ENCODE measurements around the gene MALT1. TPM values are rescaled to one million over a fixed set of nuclear protein-coding genes. Genes with fewer than 3 reads are reported as not detected.

The MALT1 gene
- total and polyA plus RNA-seq, 2 donors = 8.1 to 48.5 TPM

GRCh38 chr18:58690259-58690658, 19.0 kb downstream of the MALT1 start:
- no peak for DNase-seq (ENCODE audit: extremely low spot score)
- Histone ChIP-seq H3K4me3 (ENCODE audit: low read depth, low read length) (no peak overlapping the region), H3K36me3 (ENCODE audit: insufficient read depth) (no peaks in the 10 kb centered on the region), H3K27ac (ENCODE audit: low read depth) (no peak overlapping the region), H3K4me1 (ENCODE audit: insufficient read depth) (no peaks in the 10 kb centered on the region)
- WGBS = 97% methylated on average over 12 of the region's 12 CpGs

GRCh38 chr18:58691256-58691655, 20.0 kb downstream of the MALT1 start:
- Histone ChIP-seq H3K27ac (ENCODE audit: low read depth) (no peak overlapping the region), H3K4me3 (ENCODE audit: low read depth, low read length) (no peak overlapping the region), H3K4me1 (ENCODE audit: insufficient read depth) (no peaks in the 10 kb centered on the region), H3K36me3 (ENCODE audit: insufficient read depth) (no peaks in the 10 kb centered on the region)
- no peak for DNase-seq (ENCODE audit: extremely low spot score)
- WGBS = 90% methylated on average over 8 of the region's 8 CpGs

- DNase-seq (ENCODE audit: extremely low spot score) = no peak
- Histone ChIP-seq H3K36me3 (ENCODE audit: insufficient read depth) (no peaks in the 10 kb centered on the region), H3K4me3 (ENCODE audit: low read depth, low read length) (no peak overlapping the region), H3K4me1 (ENCODE audit: insufficient read depth) (no peaks in the 10 kb centered on the region), H3K27ac (ENCODE audit: low read depth) (no peak overlapping the region)
- WGBS = 88% methylated on average over 6 of the region's 6 CpGs
Measured at GRCh38 chr18:58692422-58693185, 21.3 kb downstream of the MALT1 start.

- WGBS = 52% methylated on average over 1 of the region's 1 CpG
- DNase-seq (ENCODE audit: extremely low spot score) = no peak
Measured at GRCh38 chr18:58694221-58694620, 23.0 kb downstream of the MALT1 start.

GRCh38 chr18:58694720-58695468, 23.6 kb downstream of the MALT1 start:
- WGBS = 86% methylated on average over 8 of the region's 8 CpGs
- no peak for DNase-seq (ENCODE audit: extremely low spot score)
- no peak overlapping the region for H3K27ac ChIP-seq (ENCODE audit: low read depth)

More at GRCh38 chr18:58694221-58694620, 23.0 kb downstream of the MALT1 start:
- Histone ChIP-seq H3K4me3 (ENCODE audit: low read depth, low read length) (no peak overlapping the region), H3K27ac (ENCODE audit: low read depth) (no peak overlapping the region), H3K4me1 (ENCODE audit: insufficient read depth) (no peaks in the 10 kb centered on the region), H3K36me3 (ENCODE audit: insufficient read depth) (no peaks in the 10 kb centered on the region)

GRCh38 chr18:58695772-58696171, 24.5 kb downstream of the MALT1 start:
- H3K4me1 ChIP-seq (ENCODE audit: insufficient read depth) = peaks cover 2% of the 10 kb centered on the region
- H3K4me3 ChIP-seq (ENCODE audit: low read depth, low read length) = no peak overlapping the region
- no peak overlapping the region for H3K27ac ChIP-seq (ENCODE audit: low read depth)
- no peaks in the 10 kb centered on the region for H3K36me3 ChIP-seq (ENCODE audit: insufficient read depth)
- WGBS = 97% methylated on average over 5 of the region's 5 CpGs
- DNase-seq (ENCODE audit: extremely low spot score) = no peak

More at GRCh38 chr18:58694720-58695468, 23.6 kb downstream of the MALT1 start:
- no peak overlapping the region for H3K4me3 ChIP-seq (ENCODE audit: low read depth, low read length)
- no peaks in the 10 kb centered on the region for H3K36me3 ChIP-seq (ENCODE audit: insufficient read depth)
- peaks cover 2% of the 10 kb centered on the region for H3K4me1 ChIP-seq (ENCODE audit: insufficient read depth)

- Histone ChIP-seq H3K36me3 (ENCODE audit: insufficient read depth) (no peaks in the 10 kb centered on the region), H3K27ac (ENCODE audit: low read depth) (no peak overlapping the region), H3K4me1 (ENCODE audit: insufficient read depth) (peaks cover 2% of the 10 kb centered on the region), H3K4me3 (ENCODE audit: low read depth, low read length) (no peak overlapping the region)
- DNase-seq (ENCODE audit: extremely low spot score) = no peak
- WGBS = 80% methylated on average over 4 of the region's 4 CpGs
Measured at GRCh38 chr18:58697146-58697545, 25.9 kb downstream of the MALT1 start.

- Histone ChIP-seq H3K27ac (ENCODE audit: low read depth) (no peak overlapping the region), H3K4me1 (ENCODE audit: insufficient read depth) (peaks cover 2% of the 10 kb centered on the region), H3K4me3 (ENCODE audit: low read depth, low read length) (no peak overlapping the region), H3K36me3 (ENCODE audit: insufficient read depth) (no peaks in the 10 kb centered on the region)
- DNase-seq (ENCODE audit: extremely low spot score) = no peak
- WGBS = 71% methylated on average over 2 of the region's 2 CpGs
Measured at GRCh38 chr18:58698701-58699193, 27.5 kb downstream of the MALT1 start.

GRCh38 chr18:58699551-58699950, 28.3 kb downstream of the MALT1 start:
- Histone ChIP-seq H3K36me3 (ENCODE audit: insufficient read depth) (no peaks in the 10 kb centered on the region), H3K27ac (ENCODE audit: low read depth) (no peak overlapping the region), H3K4me1 (ENCODE audit: insufficient read depth) (peaks cover 2% of the 10 kb centered on the region), H3K4me3 (ENCODE audit: low read depth, low read length) (no peak overlapping the region)
- no peak for DNase-seq (ENCODE audit: extremely low spot score)
- 94% methylated on average over 1 of the region's 1 CpG for WGBS

- 87% methylated on average over 4 of the region's 4 CpGs for WGBS
Measured at GRCh38 chr18:58700209-58700608, 28.9 kb downstream of the MALT1 start.

GRCh38 chr18:58712930-58713329, 41.7 kb downstream of the MALT1 start:
- no peaks in the 10 kb centered on the region for H3K36me3 ChIP-seq (ENCODE audit: insufficient read depth)
- no peak overlapping the region for H3K27ac ChIP-seq (ENCODE audit: low read depth)
- no peak for DNase-seq (ENCODE audit: extremely low spot score)
- no peak overlapping the region for H3K4me3 ChIP-seq (ENCODE audit: low read depth, low read length)
- no peaks in the 10 kb centered on the region for H3K4me1 ChIP-seq (ENCODE audit: insufficient read depth)

More at GRCh38 chr18:58700209-58700608, 28.9 kb downstream of the MALT1 start:
- H3K4me1 ChIP-seq (ENCODE audit: insufficient read depth) = peaks cover 2% of the 10 kb centered on the region
- H3K27ac ChIP-seq (ENCODE audit: low read depth) = no peak overlapping the region
- no peak overlapping the region for H3K4me3 ChIP-seq (ENCODE audit: low read depth, low read length)
- no peaks in the 10 kb centered on the region for H3K36me3 ChIP-seq (ENCODE audit: insufficient read depth)
- no peak for DNase-seq (ENCODE audit: extremely low spot score)

- no peak for DNase-seq (ENCODE audit: extremely low spot score)
- H3K4me3 ChIP-seq (ENCODE audit: low read depth, low read length) = no peak overlapping the region
- 94% methylated on average over 3 of the region's 3 CpGs for WGBS
- no peaks in the 10 kb centered on the region for H3K36me3 ChIP-seq (ENCODE audit: insufficient read depth)
- no peak overlapping the region for H3K27ac ChIP-seq (ENCODE audit: low read depth)
- H3K4me1 ChIP-seq (ENCODE audit: insufficient read depth) = no peaks in the 10 kb centered on the region
Measured at GRCh38 chr18:58714259-58714658, 43.0 kb downstream of the MALT1 start.

- WGBS = 100% methylated on average over 1 of the region's 1 CpG
Measured at GRCh38 chr18:58714821-58715220, 43.6 kb downstream of the MALT1 start.

GRCh38 chr18:58715540-58715939, 44.3 kb downstream of the MALT1 start:
- Histone ChIP-seq H3K4me1 (ENCODE audit: insufficient read depth) (no peaks in the 10 kb centered on the region), H3K4me3 (ENCODE audit: low read depth, low read length) (no peak overlapping the region), H3K27ac (ENCODE audit: low read depth) (no peak overlapping the region), H3K36me3 (ENCODE audit: insufficient read depth) (no peaks in the 10 kb centered on the region)
- WGBS = 55% methylated on average over 2 of the region's 2 CpGs
- DNase-seq (ENCODE audit: extremely low spot score) = no peak

More at GRCh38 chr18:58714821-58715220, 43.6 kb downstream of the MALT1 start:
- Histone ChIP-seq H3K4me1 (ENCODE audit: insufficient read depth) (no peaks in the 10 kb centered on the region), H3K27ac (ENCODE audit: low read depth) (no peak overlapping the region), H3K36me3 (ENCODE audit: insufficient read depth) (no peaks in the 10 kb centered on the region), H3K4me3 (ENCODE audit: low read depth, low read length) (no peak overlapping the region)
- DNase-seq (ENCODE audit: extremely low spot score) = no peak
